22Rv1 (cell line): Measurements from ENCODE around the gene NPHP4.

ENCODE experiments used
- CTCF ChIP-seq: fragments of 450-650 bp; IDR thresholded peaks from 2 replicates; pipeline ENCODE4 v1.5.1; 2017; ENCODE audit warnings: mild to moderate bottlenecking
- ZFX ChIP-seq: fragments of 450-650 bp; IDR thresholded peaks from 2 replicates; pipeline ENCODE4 v1.6.1; 2017; ENCODE audit warnings: antibody characterized with exemption, borderline replicate concordance

DNA sequence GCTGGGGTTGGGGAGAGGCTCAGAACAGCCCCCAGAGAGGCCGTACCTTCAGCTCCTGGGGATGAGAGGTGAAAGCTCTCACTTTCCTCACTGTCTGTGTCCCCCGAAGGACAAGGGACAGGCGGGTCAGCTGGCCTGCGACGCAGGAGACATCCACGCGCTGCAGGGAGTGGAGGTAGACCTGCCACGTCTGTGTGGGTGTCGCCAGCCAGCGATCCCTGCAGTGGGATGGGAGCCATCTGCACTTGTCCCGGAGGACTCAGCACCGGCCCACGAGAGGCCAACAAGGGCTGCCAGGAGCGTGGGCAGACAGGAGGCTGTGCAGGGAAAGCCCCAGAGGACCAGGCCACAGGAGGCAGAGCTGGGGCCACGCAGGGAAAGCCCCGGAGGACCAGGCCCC lies 127.2 kb downstream of the NPHP4 start:
- TF ChIP-seq CTCF (no peak), ZFX (no peak)
